Vagina (tissue), 2 donors: ENCODE data around the gene STX16.

Experiments used
- CTCF ChIP-seq, 3 experiments: fragments of 450-650 bp in 2 of 3; fragments of 200-600 bp in 1 of 3; sonication (generic) in 1 of 3; IDR thresholded peaks; one replicate each; pipeline ENCODE4 v1.5.1; 2017 to 2019; ENCODE audit warnings: antibody characterized with exemption in 3 of 3, mild to moderate bottlenecking in 2 of 3, moderate library complexity in 2 of 3
- POLR2A ChIP-seq, 2 donors: fragments of 450-650 bp; IDR thresholded peaks; one replicate each; pipeline ENCODE4 v1.6.1; 2017; ENCODE audit warnings: antibody characterized with exemption in 2 of 2, mild to moderate bottlenecking in 2 of 2, moderate library complexity in 2 of 2
- POLR2AphosphoS5 ChIP-seq, 2 donors: sonication (generic); formaldehyde crosslinking; IDR thresholded peaks; one replicate each; pipeline ENCODE4 v1.9.0; 2017; ENCODE audit warnings: antibody characterized with exemption in 2 of 2, mild to moderate bottlenecking in 2 of 2, low read depth in 1 of 2; ENCODE audit not compliant: insufficient read depth in 1 of 2

GRCh38 chr20:58616411-58616810 is 34.7 kb upstream of the STX16 start:
- TF ChIP-seq POLR2A (IDR thresholded peaks at IDR 0.05) (no peak), CTCF (IDR thresholded peaks at IDR 0.05) (no peak), POLR2AphosphoS5 (IDR thresholded peaks at IDR 0.05; ENCODE audit: insufficient read depth in 1 of 2, low read depth in 1 of 2) (no peak)
